Measurements from ENCODE around the gene ARHGAP26.
"Not testable (repeated sequence)": the region's sequence is repeated elsewhere in the genome, so short reads cannot be mapped to it uniquely, and the experiment has no call there.

The ARHGAP26 gene

DNA sequence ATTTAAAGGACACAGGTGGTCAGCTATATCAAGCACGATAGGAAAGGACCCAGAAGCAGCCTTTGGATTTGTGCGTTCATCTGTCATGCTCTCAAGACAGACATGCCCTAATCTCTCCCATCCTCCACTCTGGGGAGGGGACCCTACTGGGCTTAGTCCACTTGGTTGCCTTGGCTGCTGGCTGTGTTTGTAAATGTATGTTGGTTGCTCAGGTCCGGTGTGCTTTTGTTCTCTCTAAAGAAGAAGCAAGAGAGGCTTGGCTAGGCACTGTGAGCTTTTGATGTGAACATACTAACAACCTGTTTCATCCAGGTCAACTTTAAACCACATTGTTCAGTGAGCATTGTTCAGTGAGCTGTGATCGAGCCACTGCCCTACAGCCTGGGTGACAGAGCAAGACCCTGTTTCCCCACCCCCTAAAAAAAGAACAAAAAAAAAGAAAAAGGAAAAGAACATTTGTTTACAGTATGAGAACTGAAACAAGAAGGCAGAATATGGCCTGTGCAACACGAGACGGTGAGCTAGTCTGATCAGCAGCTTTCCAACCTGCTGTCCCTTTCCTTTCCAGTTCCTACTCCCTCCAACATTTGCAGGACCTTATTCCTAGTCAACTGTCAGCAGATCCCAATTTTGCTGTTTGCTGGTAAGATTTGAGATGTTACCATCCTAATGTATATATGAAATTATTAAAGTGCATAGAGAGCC is 228.3 kb downstream of the ARHGAP26 start:
- DNase-seq, result no peak

DNA sequence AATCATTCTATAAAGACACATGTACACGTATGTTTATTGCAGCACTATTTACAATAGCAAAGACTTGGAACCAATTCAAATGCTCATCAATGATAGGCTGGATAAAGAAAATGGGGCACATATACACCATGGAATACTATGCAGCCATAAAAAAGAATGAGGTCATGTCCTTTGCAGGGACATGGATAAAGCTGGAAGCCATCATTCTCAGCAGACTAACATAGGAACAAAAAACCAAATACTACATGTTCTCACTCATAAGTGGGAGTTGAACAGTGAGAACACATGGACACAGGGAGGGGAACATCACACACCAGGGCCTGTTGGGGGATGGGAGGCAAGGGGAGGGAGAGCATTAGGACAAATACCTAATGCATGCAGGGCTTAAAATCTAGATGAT is 230.4 kb downstream of the ARHGAP26 start:
- DNase-seq, result not testable (repeated sequence)

DNA sequence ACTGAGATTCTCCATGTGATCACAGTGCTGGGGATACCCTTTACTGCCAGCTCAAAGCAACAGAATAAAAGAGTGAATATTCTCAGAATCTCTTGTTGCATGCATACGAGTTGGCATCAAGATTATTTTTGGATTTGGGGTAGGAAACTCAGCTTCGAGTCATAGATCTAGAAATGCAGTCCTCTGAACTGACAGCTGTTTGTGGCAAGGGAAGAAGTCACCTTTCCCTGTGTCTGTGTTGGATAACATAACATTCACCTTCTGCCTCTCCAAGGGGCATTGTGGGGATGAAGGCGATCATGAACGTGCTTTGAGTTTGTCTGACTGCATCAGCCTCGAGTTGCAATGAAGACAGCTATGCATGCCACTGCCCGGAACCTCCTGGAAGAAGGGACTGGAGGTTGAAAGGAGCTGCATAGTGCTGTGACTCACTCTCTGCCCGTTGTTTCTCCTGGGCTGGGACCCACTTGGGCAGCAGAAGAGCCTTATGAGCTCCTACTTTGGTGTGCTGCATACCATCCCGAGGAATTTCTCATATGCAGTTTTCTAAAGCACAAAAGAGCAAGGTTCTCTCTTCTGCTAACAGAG is 231.7 kb downstream of the ARHGAP26 start:
- peak in 1 of 2 donors; percentile 19 for DNase-seq

DNA sequence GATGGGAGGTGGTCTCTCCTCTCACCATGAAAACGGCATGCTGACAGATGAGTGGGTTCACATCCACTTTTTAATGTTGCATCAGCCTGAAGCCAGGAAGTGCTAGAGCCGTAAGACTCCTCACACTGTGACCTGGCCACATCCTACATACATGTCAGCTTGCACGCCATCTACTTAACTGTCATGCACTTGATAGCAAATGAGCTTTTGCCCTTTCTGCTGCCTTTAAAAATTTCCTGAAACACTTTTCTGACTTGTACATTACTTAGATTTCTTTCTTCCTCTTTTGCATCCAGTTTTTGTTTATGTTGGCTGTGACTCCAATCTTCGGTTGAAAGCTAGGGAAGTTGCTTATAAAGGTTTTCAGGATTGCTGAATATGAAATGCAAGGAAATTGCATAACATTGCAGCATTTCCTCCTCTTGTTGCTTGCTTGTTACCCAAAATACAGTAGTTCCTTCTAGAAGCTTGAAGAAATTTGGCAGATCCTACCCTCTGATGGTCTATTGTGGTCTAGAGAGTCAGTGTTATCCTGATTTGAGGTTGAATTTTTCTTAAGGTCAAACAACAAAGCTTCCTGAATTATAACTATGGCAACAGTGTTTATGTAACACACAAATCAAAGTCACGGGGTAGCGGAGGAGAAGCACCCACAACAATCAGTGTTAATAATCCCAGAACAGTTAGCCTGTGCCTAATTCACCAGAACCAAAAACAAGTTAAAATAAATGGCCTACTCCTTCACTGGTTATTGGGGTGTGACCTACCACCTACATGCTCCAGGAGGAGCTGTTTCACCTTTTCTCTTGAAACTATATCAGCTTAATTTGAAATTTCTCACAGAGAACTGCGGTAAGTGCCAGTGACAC is 232.5 kb downstream of the ARHGAP26 start:
- peak; percentile 40 to 64 for DNase-seq

DNA sequence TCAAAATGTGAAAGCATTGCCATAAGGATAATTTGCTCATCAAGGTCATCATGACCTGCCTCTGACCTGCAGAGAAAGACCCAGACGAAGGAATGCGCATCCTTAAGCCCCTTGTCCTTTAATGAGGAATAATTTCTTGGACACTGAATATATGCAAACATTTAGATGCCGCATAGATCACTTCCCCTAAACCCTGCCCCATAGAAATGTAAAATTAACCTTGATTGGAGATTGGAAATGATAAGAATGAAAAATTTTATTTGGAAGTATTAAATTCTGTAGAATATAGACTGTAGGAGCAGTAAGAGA is 233.1 kb downstream of the ARHGAP26 start:
- no peak for DNase-seq

DNA sequence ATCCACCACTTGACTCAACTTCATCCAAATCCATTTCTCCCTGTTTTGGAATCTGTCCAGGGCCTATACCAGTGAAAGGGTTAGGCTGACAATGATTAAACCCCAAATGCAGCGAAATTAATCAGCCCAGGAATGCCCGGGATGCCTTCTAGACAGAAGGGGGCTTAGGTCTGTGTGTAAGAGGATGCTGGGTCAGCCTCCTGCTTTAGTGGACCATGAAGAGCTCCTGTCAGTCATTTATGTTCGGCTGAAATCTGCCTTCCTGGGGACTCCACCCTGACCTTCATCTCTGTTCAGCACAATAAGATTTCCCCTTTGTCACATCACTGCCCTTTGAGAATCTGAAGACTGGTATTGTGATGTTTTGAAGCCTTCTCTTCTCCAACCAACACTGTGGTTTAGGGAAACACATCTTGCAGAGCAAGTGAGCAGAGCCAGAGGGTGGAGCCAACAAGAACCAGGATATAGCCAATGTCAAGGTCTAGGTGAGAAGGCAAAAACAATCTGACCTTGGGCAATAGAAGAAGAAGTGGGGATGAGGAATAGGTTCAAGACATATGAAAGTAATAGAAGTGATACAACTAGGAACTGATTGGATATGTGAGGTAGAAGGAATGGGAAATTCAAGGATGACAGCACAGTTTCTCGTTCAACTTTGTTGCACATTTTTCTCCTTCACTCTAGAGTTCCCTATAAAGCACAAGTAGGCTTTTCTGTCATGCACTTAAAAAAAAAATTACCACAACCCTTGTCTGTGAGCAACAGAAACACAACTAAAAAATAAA is 234.4 kb downstream of the ARHGAP26 start:
- no peak for DNase-seq

DNA sequence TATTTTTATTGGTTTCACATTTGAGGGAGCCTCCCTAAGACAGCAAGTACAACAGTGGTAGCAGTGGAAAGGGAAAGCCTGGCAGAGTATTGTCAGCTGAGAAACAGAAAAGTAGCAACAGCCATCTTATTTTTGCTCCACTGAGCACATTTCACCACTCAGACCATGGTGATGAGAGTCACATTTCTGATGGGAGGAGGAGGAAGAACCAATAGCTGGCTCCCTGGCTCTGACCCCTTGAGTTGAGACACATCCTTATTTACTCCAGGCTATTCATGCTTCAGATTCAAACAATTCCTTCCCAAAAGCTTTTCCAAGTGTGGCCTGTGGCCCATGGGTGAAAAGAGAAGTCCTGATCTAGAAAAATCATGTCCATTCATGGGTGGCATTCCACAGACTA is 236.3 kb downstream of the ARHGAP26 start:
- no peak for DNase-seq

DNA sequence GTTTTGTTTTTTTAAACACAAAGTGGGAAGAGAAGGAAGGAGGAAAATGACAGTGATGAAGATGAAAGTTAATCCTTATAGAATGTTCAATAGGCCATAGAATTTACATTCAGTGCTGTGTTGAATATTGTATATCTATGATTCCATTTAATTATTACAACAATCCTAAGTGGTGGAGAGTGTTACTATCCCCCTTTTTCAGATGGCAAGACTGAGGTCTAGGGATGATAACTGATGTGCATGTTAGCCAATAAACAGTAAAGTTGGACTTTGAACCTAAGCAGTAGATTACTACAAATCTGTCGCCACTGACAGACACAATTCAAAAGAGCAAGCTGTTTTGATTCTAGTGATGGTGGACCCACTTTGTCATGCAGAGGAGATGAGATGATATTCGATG is 237.9 kb downstream of the ARHGAP26 start:
- no peak for DNase-seq

DNA sequence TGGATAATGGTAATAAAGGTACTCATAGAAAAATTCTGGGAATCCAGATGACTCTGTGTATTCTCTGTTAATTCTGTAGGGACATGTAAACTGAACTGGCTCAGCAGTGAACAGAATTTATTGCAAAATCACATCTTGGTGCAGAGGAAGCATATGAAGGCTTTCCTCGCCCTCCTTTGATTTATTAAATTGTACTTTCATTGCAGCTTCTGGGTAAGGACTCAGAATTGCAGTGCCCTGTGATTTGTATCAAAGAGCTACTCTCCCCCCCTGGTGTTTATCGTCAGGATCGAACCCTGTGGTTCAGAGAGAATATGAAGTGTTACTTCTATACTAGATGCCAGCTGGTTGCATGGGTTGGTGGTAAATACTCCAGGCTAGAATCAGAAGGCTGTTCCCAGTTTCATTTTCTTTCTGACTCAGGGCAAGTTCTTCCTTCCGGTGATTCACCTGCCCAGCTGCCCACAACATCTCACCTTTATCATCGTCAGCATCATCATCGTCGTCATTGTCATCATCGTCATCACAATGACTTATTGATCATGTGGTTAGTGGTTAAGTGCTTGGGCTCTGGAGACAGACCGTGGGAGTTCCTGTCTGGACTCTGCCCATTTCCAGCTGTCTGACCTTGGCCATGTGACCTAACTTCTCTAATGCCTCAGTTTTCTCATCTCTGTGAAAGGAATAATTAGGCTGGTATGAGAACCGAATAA is 238.8 kb downstream of the ARHGAP26 start:
- DNase-seq, result peak; percentile 74 to 81

DNA sequence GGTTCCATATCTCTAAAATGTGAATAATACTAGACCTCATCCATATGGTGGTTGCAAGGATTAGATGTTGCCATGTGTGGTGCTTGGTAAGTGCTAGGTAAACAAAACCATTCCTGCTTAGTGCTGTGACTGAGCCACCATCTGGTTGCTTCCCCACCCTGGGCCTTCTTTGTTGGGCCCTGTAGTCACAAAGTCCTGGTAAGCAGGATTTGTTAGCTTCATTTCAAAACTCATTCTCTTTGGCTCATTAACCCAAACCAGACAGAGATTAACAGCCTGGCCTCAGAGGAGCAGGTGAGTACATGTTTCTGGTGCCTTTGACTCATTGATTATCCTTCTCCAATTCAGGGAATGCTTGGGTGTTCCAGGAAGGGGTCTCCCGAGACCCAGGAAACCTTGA is 240.2 kb downstream of the ARHGAP26 start:
- DNase-seq, result no peak

DNA sequence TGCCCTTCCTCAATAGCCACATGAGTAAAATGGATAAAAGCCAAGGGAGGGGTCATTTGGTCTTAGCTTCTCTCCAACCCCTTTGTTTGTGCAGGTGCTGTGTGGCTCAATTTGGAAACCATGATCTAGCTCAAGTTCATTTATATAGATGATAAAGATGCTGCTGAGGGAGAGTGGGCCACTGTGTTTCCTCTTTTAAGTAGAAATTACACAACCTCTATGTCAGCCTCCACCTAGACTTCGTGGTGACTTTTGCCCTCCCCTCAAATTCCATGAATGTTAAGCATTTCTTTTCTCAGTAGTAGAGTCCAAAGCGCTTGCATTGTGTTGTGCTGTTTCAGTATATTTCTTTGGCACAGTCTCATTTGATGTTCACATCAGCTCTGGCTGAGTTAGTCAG is 241.4 kb downstream of the ARHGAP26 start:
- no peak for DNase-seq

DNA sequence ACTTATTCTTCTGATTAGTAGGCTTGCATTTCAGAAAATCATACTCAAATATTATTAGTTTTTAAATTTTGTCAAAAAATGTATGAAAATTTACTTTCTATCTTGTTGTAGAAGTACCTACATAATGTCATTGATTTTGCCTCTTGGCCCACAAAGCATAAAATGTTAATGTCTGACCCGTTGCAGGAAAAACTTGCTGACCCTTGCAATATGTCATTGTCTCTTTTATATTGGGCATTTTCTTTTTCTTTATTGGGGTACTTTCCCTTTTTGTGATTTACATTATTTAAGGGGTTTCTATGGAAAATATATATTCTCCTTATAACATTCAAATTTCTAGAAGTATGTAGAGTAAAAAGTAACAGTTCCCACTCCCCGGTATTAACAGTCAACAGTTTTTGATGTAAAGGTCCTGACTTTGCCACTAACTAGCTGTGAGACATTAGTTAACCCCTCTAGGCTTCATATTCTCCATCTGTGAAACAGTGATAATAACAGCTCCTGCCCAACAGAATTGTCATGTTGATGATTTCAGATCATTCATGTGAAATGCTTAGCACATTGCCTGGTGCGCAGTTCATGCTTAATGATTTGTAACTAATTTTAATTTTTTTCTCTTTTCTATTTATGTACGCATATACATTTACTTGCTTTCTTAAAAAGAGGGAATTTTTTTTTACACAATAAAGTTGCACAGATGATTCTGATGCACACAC is 243.2 kb downstream of the ARHGAP26 start:
- no peak for DNase-seq

DNA sequence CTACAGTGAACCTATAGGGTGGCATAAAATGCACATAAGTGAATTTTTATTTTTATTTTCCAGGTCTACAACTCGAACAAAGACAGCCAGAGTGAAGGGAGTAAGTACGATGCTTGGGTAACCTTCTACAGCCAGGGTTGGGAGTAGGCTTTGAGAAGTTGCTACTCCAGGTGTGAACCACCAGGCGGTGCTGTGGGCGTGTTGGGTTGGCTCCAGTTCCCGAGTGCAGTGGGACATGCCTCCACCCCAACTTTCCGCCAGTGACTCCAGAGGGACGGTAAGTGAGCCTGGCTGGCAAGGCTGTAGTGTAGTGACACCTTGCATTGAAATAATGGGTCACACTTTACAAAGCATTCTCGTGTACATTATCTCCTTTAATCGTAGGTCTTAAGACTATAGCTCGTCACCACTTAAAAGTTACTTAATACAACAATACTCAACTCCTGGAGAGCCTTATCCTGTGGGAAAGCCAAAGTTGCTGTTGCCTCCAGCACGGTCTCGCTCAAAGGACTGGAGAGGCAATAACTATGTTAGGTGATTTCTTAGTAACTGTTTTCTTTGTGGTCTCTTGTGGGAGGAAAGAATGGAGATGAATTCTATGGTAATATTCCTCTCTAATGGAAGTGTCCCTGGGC is 244.0 kb downstream of the ARHGAP26 start:
- DNase-seq, result peak; percentile 26 to 29

DNA sequence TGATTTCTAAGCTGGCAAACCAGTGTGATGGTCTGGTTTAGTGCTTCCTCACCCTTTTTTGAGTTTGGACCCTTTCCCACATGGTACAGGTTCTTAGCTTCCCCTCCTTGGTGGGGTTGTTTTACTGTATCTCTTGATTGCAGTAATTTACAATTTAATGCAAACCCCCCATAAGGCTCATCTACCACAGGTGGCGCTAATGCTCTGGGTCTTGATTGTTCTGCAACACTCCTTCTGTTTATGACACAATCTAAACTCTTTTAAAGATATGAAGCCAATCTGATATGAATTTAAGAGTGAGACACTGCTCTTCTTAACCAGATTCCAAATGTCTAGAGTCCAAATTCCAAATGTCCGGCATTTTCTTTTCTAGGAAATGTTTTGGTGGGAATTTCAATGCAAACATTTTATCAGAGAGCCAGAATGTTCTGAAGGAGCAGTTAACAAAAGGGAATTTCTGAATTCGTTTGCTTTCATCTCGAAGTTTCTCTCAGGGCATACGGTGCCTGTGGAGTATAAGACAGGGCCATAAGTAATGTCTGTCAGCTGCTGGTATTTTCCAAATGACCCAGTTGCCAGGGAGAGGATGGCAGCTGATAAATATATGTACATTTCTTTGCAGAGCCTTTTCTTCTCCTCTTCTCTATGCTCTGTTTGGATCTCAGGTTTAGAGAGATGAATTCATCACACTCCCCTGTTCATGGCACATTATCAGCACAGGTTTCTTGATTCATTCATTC is 246.8 kb downstream of the ARHGAP26 start:
- peak; percentile 52 to 56 for DNase-seq

DNA sequence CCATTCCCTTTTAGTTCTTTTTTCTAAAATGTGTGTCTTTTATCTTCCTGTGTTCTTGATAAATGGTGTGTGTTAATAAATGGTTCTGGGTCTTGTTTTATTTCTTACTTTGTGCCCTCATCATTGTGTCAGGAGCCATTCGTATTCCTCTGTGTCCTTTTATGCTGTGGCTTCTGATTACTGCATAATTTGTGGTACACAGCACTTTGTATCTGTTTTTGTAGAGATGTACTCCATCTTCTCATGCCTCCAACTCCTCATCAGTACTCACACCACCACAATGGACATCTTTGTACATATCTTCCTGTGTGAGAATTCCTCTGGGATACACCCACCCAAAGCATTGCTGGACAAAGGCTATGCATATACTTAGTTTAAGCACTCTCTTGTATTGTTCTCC is 247.4 kb downstream of the ARHGAP26 start:
- DNase-seq, result no peak

DNA sequence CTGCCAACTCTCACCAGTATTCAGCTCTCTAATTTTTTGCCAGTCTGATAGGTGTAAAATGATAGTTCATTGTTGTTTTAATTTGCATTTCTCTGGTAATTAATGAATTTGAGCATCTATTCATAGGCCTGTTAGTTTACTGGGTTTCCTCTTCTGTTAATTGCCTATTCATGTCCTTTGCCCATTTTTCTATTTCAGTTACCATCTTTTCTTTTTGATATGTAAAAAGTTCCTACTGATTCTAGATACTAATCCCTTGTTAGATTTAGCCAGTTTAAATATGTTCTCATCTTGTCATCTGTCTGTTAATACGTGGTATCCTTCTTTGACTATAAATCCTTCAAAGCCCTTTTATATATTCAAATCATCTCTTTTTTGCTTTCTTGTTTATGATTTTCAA is 247.8 kb downstream of the ARHGAP26 start:
- DNase-seq, result no peak

DNA sequence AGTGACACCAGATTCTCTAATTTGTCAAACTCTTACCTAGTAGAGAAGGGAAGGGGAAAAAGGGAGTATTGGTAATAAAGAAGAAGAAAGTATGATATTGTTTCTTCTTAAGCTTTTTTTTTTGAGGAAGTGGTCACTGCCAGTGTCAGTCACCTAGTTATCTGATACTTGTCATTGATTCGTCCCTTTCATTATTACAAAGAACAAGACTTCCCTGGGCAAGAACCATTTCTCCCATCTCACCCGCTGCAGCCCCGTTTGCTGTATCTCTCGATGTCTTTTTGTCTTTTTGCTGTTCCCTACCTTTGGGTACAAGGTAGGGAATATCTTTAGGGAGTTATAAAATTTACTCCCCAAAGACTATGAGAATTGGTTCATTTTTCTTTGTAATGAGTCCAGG is 249.0 kb downstream of the ARHGAP26 start:
- DNase-seq, result no peak

DNA sequence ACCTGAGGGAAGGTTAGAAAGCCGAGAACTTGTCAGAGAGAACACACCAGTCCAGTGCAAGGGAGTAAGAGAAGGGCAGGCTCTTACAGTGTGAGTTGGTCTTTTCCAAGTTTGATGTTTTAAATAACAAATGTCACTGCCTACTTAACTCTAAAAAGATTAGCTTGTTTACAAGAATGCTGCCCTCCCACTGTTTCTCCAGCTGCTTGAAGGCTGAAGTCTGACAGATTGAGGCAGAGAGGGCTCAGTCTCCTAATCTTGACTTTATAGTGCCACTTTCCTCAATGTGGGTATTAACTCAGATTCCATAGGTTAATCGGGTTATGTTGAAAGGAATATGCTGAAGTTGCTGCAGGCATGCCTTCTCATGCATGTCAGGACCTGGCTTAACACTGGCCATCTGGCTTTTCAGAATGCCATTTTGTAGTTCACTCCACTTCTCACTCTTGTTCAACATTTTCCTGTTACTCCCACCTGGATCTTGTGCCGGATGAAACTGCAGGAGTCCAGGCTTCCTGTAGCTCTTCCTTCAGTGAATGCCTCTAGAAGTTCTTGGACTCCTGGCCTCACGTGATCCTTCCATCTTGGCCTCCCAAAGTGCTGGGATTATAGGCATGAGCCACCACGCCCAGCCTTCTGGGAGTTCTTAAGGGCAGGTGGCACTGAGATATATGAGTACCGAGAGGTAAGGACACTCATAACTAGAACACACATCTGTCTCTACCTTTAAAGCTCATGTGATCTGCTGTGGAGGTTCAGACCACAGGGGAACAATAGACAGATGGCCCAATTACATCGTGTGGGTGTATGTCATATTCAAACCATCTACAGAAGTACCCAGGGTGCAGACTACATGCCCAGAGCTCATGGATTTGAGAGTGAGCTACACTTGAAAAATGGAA is 249.7 kb downstream of the ARHGAP26 start:
- DNase-seq, result no peak

DNA sequence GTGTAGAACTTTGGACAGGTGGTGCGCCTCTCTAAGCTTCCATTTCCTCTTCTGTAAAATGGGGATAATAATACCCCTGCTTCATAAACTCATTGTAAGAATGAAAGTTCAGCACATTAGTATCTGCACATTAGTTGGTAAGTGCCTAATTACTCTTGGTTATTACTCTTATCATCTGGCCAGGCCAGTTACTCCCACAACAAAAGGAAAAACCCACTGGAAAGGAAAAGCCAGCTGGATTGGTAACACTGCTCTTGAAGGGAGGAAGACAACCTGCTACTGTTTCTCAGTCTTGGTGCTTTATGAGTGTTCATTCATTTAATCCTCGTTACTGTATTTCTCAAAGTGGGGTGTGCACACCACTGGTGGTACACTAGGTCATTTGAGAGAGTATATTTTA is 251.4 kb downstream of the ARHGAP26 start:
- no peak for DNase-seq

All from activated CD4-positive, alpha-beta T cell treated with anti-CD3 and anti-CD28 coated beads for 4 hours (primary cell).